Measurements from ENCODE around the gene PLEKHA7.

- TF ChIP-seq CTCF (IDR thresholded peaks at IDR 0.05; ENCODE audit: low read depth, low read length, poor library complexity, severe bottlenecking) = no peak
- TF ChIP-seq EZH2phosphoT487 (IDR thresholded peaks at IDR 0.05; ENCODE audit: borderline replicate concordance, low read length) = no peak
Observed at GRCh38 chr11:16905375-16905774, 108.8 kb downstream of the PLEKHA7 start.

Measured in DOHH2 (cell line).